ENCODE results near the gene NGEF.

GRCh38 chr2:232882085-232882484 is 131.0 kb downstream of the NGEF start:
- TF ChIP-seq CTCF (IDR thresholded peaks at IDR 0.05) (no peak), POLR2A (IDR thresholded peaks at IDR 0.05) (no peak), EP300 (IDR thresholded peaks at IDR 0.05) (no peak), POLR2AphosphoS5 (IDR thresholded peaks at IDR 0.05) (no peak)
